ENCODE results near the gene FCN3. TPM values are rescaled to one million over a fixed set of nuclear protein-coding genes. Genes with fewer than 3 reads are reported as not detected.
A peak's percentile ranks its signal among the peaks of the same experiment; 100 is the strongest.

The FCN3 gene
- polyA plus RNA-seq, 2 of the 4 experiments (the other 2 are of a cell fraction): not detected

GRCh38 chr1:27343639-27344025 is 31.0 kb downstream of the FCN3 start:
- FAIRE-seq: no peak
- TF ChIP-seq JUN (IDR thresholded peaks at IDR 0.05): no peak
- TF ChIP-seq ZNF302 (CRISPR knock-in tag; IDR thresholded peaks at IDR 0.05): no peak
- no peak for TF ChIP-seq EHMT2 (IDR thresholded peaks at IDR 0.05; ENCODE audit: low read depth)
- no peak for TF ChIP-seq REST (IDR thresholded peaks at IDR 0.05)
- TF ChIP-seq HES2 (IDR thresholded peaks at IDR 0.05): no peak
- Histone ChIP-seq H3K27ac (peak overlapping the region in 1 of 2 experiments; percentile 80; a peak in 1 of 6 replicates), H3K4me2 (no peak overlapping the region), H3K9me3 (no peaks in the 10 kb centered on the region), H3K4me3 (no peak overlapping the region), H3K4me1 (peaks cover 24% of the 10 kb centered on the region)
- CTCF ChIA-PET: interaction anchor here (1.2 to 7.2 kb wide), 2 partner anchors 11 to 14 kb away, joined by 4 to 41 read pairs; no protein-coding TSS in a partner anchor
- DNase-seq (ENCODE audit: low read depth in 1 of 2, low spot score in 1 of 2): no peak
- no peak for ATAC-seq
- WGBS (ENCODE audit: missing lambda C conversion rate): 75% methylated on average over 4 of the region's 5 CpGs
- POLR2A ChIA-PET: no interaction called here

GRCh38 chr1:27342778-27343638 is 31.6 kb downstream of the FCN3 start:
- ATAC-seq (no peak; a peak in 2 of 6 replicates), FAIRE-seq (no peak), DNase-seq (ENCODE audit: low read depth in 1 of 2, low spot score in 1 of 2) (no peak)
- TF ChIP-seq MYC (IDR thresholded peaks at IDR 0.05; ENCODE audit: borderline replicate concordance, low read length) (no peak), CBX8 (IDR thresholded peaks at IDR 0.05) (no peak), HOXA7 (CRISPR knock-in tag; IDR thresholded peaks at IDR 0.05) (no peak), TFCP2L1 (CRISPR knock-in tag; IDR thresholded peaks at IDR 0.05) (no peak), HOXB5 (CRISPR knock-in tag; IDR thresholded peaks at IDR 0.05) (no peak), FOSB (CRISPR knock-in tag; IDR thresholded peaks at IDR 0.05) (no peak), KDM1A (IDR thresholded peaks at IDR 0.05; ENCODE audit: low read depth) (no peak), ZNF302 (CRISPR knock-in tag; IDR thresholded peaks at IDR 0.05) (no peak), CBX2 (IDR thresholded peaks at IDR 0.05; ENCODE audit: borderline replicate concordance, low read depth) (no peak), ZC3H11A (IDR thresholded peaks at IDR 0.05) (no peak), ESRRA (IDR thresholded peaks at IDR 0.05; ENCODE audit: borderline replicate concordance, low read length) (no peak), JUN (IDR thresholded peaks at IDR 0.05) (no peak), ZFP36 (IDR thresholded peaks at IDR 0.05; ENCODE audit: borderline replicate concordance, partially characterized antibody) (no peak)
- TF ChIP-seq, protein P1, sequence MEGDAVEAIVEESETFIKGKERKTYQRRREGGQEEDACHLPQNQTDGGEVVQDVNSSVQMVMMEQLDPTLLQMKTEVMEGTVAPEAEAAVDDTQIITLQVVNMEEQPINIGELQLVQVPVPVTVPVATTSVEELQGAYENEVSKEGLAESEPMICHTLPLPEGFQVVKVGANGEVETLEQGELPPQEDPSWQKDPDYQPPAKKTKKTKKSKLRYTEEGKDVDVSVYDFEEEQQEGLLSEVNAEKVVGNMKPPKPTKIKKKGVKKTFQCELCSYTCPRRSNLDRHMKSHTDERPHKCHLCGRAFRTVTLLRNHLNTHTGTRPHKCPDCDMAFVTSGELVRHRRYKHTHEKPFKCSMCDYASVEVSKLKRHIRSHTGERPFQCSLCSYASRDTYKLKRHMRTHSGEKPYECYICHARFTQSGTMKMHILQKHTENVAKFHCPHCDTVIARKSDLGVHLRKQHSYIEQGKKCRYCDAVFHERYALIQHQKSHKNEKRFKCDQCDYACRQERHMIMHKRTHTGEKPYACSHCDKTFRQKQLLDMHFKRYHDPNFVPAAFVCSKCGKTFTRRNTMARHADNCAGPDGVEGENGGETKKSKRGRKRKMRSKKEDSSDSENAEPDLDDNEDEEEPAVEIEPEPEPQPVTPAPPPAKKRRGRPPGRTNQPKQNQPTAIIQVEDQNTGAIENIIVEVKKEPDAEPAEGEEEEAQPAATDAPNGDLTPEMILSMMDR (IDR thresholded peaks at IDR 0.05): no peak
- Histone ChIP-seq H3K4me3 (no peak overlapping the region), H3K4me2 (no peak overlapping the region), H3K9me3 (no peaks in the 10 kb centered on the region), H3K4me1 (peaks cover 23% of the 10 kb centered on the region), H3K27ac (peak overlapping the region in 1 of 2 experiments; percentile 80; a peak in 3 of 6 replicates)
- ChIA-PET CTCF (interaction anchor here (1.2 to 11.8 kb wide), 4 partner anchors 10 to 42 kb away, joined by 4 to 134 read pairs (median 31); no protein-coding TSS in a partner anchor), POLR2A (no interaction called here)
- WGBS (ENCODE audit: missing lambda C conversion rate): 92% methylated on average over 13 of the region's 31 CpGs

Data from A549 (cell line).